AG04450 (cell line): ENCODE data around the gene ZDHHC14. TPM values are rescaled to one million over a fixed set of nuclear protein-coding genes. Genes with fewer than 3 reads are reported as not detected.

ENCODE experiments used
- CTCF ChIA-PET: fragments of 300-600, 350-600 bp; formaldehyde crosslinking; extraction: SDS; loops from one replicate; lab custom pipeline; 2022; ENCODE audit warnings: antibody characterized with exemption, inconsistent platforms; lab: Charles Lee
- POLR2A ChIA-PET: fragments of 350-600 bp; formaldehyde crosslinking; extraction: SDS; loops from one replicate; lab custom pipeline; 2021; ENCODE audit warnings: antibody characterized with exemption, inconsistent platforms; lab: Yijun Ruan, JAX
- DNase-seq: peaks from one replicate; pipeline ENCODE4 v3.0.0-alpha.2; 2011; ENCODE audit warnings: low read depth, low spot score
- H3K27ac ChIP-seq: one replicate; pipeline ENCODE4 v1.5.1; 2012; ENCODE audit warnings: low read depth, low read length, control low read depth
- H3K27me3 ChIP-seq: one replicate; pipeline ENCODE4 v1.6.0; 2012; ENCODE audit warnings: low read length; ENCODE audit not compliant: control insufficient read depth, insufficient read depth
- H3K4me3 ChIP-seq: 2 replicates; pipeline ENCODE4 v1.5.1; 2011; ENCODE audit warnings: mild to moderate bottlenecking, low read depth, low read length, control low read depth
- H3K9me3 ChIP-seq: 2 replicates; pipeline ENCODE4 v1.5.1; 2012; ENCODE audit warnings: low read length; ENCODE audit not compliant: control insufficient read depth, insufficient read depth
- CTCF ChIP-seq: IDR thresholded peaks from 2 replicates; pipeline ENCODE4 v1.5.1; 2011; ENCODE audit warnings: low read depth, low read length, control low read depth, inconsistent platforms
- polyA plus RNA-seq: library from polyadenylated mRNA; depleted of rRNA; stranded (reverse); fragments of >200 nt; gene quantifications from 2 replicates; pipeline ENCODE4 v1.2.3, GENCODE V29; 2011

Gene ZDHHC14
- polyA plus RNA-seq, 1 experiment = 2.2 TPM

GRCh38 chr6:157512382-157512682, 131.3 kb downstream of the ZDHHC14 start:
- no peak for DNase-seq
- ChIA-PET CTCF (no interaction called here), POLR2A (no interaction called here)
- H3K27me3 ChIP-seq = no peaks in the 10 kb centered on the region
- H3K27ac ChIP-seq = no peak overlapping the region
- TF ChIP-seq CTCF = no peak
- H3K9me3 ChIP-seq = no peaks in the 10 kb centered on the region; the same call in 1 of the 2 replicates
- no peak overlapping the region for H3K4me3 ChIP-seq

GRCh38 chr6:157513004-157513603, 132.1 kb downstream of the ZDHHC14 start:
- TF ChIP-seq CTCF = no peak
- H3K9me3 ChIP-seq = no peaks in the 10 kb centered on the region; the same call in 1 of the 2 replicates
- no peak for DNase-seq
- H3K27ac ChIP-seq = no peak overlapping the region
- ChIA-PET CTCF (interaction anchor here (0.8 kb wide), 1 partner anchor 12 kb away, joined by 3 read pairs; no protein-coding TSS in a partner anchor), POLR2A (no interaction called here)
- H3K4me3 ChIP-seq = no peak overlapping the region
- no peaks in the 10 kb centered on the region for H3K27me3 ChIP-seq

GRCh38 chr6:157513619-157514485, 132.9 kb downstream of the ZDHHC14 start:
- TF ChIP-seq CTCF = no peak
- Histone ChIP-seq H3K27me3 (no peaks in the 10 kb centered on the region), H3K4me3 (no peak overlapping the region), H3K9me3 (no peaks in the 10 kb centered on the region; the same call in 1 of the 2 replicates), H3K27ac (no peak overlapping the region)
- POLR2A ChIA-PET = no interaction called here
- CTCF ChIA-PET = interaction anchor here (0.6 kb wide), 1 partner anchor 60 kb away, joined by 5 read pairs; no protein-coding TSS in a partner anchor
- no peak for DNase-seq

GRCh38 chr6:157514659-157515496, 133.9 kb downstream of the ZDHHC14 start:
- no peak for DNase-seq
- no peak overlapping the region for H3K4me3 ChIP-seq
- no peak for TF ChIP-seq CTCF
- H3K9me3 ChIP-seq = no peaks in the 10 kb centered on the region; the same call in 1 of the 2 replicates
- POLR2A ChIA-PET = interaction anchor here (0.6 kb wide), 1 partner anchor 438 kb away, joined by 3 read pairs; no protein-coding TSS in a partner anchor
- CTCF ChIA-PET = no interaction called here
- H3K27me3 ChIP-seq = no peaks in the 10 kb centered on the region
- H3K27ac ChIP-seq = no peak overlapping the region
